NOMO-1 treated with dmso at 0.1 percent for 144 hours (cell line): ENCODE results near the gene EPHA4.

ENCODE experiments used
- DNase-seq: peaks from one replicate; lab custom pipeline; 2025; ENCODE audit not compliant: unreplicated experiment; lab: John Stamatoyannopoulos, UW

The EPHA4 gene

GRCh38 chr2:221447310-221447709 is 124.8 kb downstream of the EPHA4 start:
- no peak for DNase-seq

- no peak for DNase-seq
Measured at GRCh38 chr2:221446140-221446539, 126.0 kb downstream of the EPHA4 start.

GRCh38 chr2:221444106-221444505 is 128.0 kb downstream of the EPHA4 start:
- DNase-seq = peak; percentile 33

GRCh38 chr2:221443645-221444044 is 128.5 kb downstream of the EPHA4 start:
- no peak for DNase-seq

GRCh38 chr2:221442128-221442527 is 130.0 kb downstream of the EPHA4 start:
- DNase-seq = no peak

- DNase-seq = no peak
Measured at GRCh38 chr2:221439761-221440479, 132.2 kb downstream of the EPHA4 start.

GRCh38 chr2:221437056-221437455 is 135.0 kb downstream of the EPHA4 start:
- DNase-seq = no peak

- DNase-seq = no peak
Measured at GRCh38 chr2:221435171-221435570, 136.9 kb downstream of the EPHA4 start.

GRCh38 chr2:221434142-221434541 is 138.0 kb downstream of the EPHA4 start:
- DNase-seq = no peak

- DNase-seq = no peak
Measured at GRCh38 chr2:221431477-221431876, 140.6 kb downstream of the EPHA4 start.

- DNase-seq = no peak
Measured at GRCh38 chr2:221429741-221430491, 142.2 kb downstream of the EPHA4 start.

GRCh38 chr2:221428896-221429295 is 143.2 kb downstream of the EPHA4 start:
- no peak for DNase-seq

GRCh38 chr2:221426929-221427328 is 145.2 kb downstream of the EPHA4 start:
- no peak for DNase-seq

GRCh38 chr2:221425891-221426290 is 146.2 kb downstream of the EPHA4 start:
- no peak for DNase-seq

GRCh38 chr2:221425353-221425752 is 146.8 kb downstream of the EPHA4 start:
- DNase-seq = no peak

- no peak for DNase-seq
Measured at GRCh38 chr2:221423210-221423804, 148.8 kb downstream of the EPHA4 start.

GRCh38 chr2:221422516-221423209 is 149.4 kb downstream of the EPHA4 start:
- DNase-seq = no peak

GRCh38 chr2:221420245-221420644 is 151.9 kb downstream of the EPHA4 start:
- DNase-seq = no peak

GRCh38 chr2:221415789-221416188 is 156.3 kb downstream of the EPHA4 start:
- peak; percentile 3 for DNase-seq

GRCh38 chr2:221412978-221413377 is 159.1 kb downstream of the EPHA4 start:
- DNase-seq = no peak

GRCh38 chr2:221410487-221410886 is 161.6 kb downstream of the EPHA4 start:
- DNase-seq = no peak
